CD4-positive, alpha-beta T cell treated with Interleukin-15 for 4 hours (primary cell): ENCODE measurements around the gene FCRLA.
"Not testable (repeated sequence)": the region's sequence is repeated elsewhere in the genome, so short reads cannot be mapped to it uniquely, and the experiment has no call there.

Experiments used
- DNase-seq: peaks from one replicate; pipeline ENCODE4 v3.0.0-alpha.2; 2020; ENCODE audit warnings: low spot score

The FCRLA gene

DNA sequence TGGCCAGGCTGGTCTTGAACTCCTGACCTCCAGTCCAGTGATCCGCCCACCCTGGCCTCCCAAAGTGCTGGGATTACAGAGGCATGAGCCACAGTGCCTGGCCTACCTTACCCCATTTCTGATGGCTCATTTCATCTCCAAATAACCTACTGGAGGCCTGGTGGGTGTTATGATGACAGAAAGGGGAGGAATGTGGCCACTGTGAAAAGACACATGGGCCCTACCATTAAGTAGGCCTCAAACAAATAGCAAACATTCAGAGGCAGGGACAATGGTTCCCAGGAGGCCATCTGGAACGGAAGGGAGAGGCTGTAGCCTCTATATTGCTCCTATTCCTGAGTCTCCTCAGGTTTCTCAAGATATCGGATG is 932 bp upstream of the FCRLA start:
- no peak for DNase-seq

DNA sequence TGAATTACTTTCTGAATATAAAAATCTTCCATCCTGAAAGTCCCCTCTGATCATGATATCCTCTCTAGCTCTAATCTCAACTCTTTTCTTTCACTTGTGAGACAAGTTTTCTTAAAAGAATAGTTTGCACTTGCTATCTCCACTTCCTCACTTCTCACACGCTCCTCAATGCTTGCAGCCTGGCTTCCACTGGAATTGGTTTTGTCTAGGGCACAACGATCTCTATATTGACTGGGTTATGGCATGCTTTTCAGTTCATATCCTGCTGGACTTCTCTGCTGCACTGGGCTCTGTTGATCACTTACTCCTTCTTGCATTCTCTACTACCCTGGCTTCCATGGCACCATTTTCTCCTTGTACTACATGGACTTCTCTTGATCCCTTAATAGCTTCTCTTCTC is 474 bp downstream of the FCRLA start:
- no peak for DNase-seq

DNA sequence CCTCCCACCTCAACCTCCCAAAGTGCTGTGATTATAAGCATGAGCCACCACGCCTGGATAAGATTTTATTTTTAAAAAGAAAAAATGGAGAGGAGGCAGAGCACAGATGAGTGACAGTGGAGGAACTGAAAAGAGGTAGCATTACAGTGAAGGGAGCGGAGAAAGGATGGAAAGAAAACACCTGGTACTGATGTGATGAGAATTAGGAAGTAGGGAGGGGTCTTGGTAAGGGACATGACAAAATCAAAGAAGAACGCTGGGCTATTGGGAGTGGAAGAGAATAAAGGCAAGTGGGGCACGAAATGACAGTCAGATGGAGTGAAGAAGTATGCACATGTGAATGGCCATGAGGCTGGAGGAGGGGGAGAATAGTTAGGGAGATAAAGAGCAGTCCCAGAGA is 2.3 kb downstream of the FCRLA start:
- DNase-seq, result no peak

DNA sequence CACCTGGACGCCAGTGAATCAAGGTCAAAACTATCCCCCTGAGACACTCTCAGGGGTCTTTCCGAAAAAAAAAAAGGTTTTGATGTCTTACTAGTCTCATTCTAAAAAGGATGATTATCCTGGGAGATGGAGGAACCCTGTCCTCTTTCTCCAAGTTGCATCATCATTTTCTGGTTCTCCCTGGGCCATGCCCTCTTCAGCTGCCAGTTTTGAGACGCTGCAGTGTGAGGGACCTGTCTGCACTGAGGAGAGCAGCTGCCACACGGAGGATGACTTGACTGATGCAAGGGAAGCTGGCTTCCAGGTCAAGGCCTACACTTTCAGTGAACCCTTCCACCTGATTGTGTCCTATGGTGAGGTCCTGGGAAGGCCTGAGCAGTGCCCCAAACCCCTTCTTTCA is 3.5 kb downstream of the FCRLA start:
- no peak for DNase-seq

DNA sequence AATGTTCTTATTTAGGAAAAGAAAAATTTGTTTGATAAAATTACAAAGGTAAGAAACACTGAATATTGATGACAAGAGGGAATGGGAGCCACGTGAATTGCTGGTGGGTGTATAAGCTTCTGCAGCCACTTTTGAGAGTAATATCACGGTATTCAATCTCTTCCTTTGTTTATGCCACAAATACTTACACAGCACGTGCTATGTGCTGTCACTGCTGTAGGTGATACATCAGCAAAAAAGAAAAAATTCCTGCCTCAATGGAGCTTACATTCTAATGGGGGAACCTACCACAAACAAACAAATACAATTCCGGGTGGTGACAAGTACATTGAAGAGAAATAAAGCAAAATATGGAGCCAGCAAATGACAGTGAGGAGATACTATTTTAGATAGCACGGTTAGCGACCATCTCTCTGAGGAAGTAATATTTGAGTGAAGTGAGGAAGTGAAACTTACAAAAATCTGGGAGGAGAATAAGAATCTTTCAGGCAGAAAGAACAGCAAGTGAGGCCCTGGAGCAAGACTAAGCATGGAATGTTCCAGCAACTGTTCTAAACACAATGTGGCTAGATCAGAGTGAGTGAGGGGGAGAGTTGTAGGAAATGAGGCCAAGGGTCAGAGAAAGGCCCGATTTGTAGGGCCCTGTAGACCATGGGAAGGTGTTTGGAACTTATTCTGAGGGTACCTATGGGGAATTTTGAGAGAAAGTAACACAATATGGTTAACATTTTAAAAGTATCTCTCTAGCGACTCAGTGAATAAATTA is 11.7 kb downstream of the FCRLA start:
- DNase-seq, result no peak

DNA sequence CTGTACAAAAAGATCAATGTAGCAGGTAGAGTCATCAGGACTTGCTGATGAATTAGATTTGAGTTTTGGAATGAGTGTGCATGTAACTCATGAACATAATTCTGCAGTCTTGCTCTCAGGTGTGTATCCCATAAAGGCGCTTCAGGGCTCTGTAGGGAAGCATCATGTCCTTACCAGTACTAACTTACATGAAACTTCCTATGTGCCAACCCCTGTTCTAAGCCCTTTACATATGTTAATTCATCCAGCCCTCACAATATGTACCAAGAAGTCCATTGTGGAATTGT is 12.2 kb downstream of the FCRLA start:
- no peak for DNase-seq

DNA sequence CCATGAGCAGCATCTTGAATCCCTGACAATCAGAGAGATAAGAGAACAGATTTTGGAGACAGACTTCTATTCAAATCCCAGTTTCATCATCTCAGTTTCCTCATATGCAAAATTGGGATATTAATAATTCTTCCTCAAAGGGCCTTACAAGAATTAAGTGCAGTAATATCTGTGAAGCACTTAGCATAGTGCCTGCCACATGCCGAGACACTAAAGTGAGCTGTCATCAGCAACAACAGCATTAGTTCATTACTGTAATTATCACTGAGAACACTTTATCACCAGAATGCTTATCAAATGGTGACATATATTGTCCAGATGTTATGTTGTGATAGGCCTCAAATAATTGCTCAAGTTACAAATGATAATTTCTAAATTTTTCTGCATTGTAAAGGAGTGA is 13.4 kb downstream of the FCRLA start:
- DNase-seq, result no peak

DNA sequence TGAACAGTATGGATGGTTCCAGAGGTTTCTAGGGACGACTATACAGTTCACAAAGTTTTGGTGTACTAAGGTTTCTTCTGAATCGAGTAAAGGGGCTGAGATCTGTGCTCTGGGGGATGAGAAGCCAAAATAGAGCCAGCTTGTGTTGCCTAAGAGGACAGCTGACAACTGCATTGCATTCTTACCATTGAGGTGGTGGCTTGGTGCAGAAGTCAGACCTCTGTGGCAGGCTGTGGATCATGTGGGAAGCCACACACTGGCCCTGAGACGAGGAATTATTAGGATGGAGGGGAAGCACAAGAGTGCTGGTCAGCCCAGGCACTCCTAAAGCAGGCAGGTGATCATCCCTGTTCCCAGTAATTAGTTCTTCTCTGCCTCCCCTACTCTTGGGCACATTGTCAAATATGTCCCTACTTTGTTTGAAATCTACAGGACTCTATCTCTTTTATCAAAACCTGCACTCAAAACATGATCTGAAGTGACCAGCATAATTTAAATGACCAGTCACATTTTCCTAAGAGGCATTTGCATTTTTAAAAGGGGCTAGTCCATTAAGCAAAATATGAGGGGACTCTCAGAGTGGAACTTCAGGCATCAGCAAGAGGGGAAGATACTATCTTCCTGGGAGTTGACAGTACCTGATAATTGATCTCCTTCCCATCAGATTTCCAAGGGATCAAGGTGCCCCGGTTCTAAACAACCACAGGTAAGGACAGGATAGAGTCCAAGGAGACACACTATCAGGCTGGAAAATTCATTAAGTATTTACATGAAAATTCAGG is 14.1 kb downstream of the FCRLA start, which contains the start of gene FCRLB:
Gene FCRLB (plus strand): TSS at position 589 of the 782 bp plus-strand sequence. CDS start 1,129 bp downstream, outside the sequence.
- no peak for DNase-seq

DNA sequence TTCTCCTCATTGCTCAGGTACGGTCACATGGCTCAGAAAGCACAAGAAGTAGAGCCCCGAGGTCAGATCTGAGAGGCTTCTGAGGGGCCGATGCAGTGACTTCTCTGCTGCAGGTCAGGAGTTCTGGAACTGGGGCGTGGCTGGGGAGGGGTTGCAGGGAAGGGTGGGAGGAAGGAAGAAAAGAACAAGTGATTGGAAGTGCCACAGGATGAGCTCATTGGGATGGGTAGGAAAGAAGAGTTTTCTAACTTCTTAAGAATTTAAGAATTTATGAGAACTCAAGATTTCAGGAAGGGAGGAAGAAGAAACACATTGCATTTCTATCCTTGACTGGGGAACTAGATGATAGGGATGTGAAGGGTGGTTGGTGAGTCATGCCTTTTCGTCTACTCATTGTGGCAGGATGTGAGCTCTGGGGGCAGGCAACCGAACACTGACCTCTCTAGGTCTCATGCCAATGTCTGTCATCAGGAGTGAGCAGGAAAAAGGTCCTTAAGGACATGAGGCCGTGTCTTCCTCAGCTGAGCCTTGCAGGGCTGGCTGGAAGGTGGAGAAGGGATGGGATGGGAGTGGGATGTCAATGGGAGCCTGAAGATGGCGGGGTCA is 14.8 kb downstream of the FCRLA start:
- DNase-seq, result no peak

DNA sequence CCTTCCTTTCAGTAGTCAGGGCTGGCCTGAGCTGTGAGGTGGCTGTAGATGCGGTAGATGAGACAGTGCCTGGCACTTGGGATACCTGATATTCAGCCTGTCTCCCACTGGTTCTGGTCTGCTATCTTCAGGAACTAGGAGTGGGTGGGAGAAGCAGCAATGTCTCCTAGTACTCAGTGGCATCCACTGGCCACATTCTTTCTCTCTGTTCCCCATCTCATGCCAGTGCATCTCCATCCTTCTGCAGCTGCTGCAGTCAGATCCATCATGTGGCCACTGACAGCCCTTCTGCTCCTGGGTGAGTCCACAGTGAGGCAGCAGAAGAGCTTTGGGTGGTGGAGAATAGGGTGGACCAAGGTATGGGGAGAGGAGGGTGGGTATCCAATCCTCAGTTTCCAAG is 15.4 kb downstream of the FCRLA start:
- no peak for DNase-seq

DNA sequence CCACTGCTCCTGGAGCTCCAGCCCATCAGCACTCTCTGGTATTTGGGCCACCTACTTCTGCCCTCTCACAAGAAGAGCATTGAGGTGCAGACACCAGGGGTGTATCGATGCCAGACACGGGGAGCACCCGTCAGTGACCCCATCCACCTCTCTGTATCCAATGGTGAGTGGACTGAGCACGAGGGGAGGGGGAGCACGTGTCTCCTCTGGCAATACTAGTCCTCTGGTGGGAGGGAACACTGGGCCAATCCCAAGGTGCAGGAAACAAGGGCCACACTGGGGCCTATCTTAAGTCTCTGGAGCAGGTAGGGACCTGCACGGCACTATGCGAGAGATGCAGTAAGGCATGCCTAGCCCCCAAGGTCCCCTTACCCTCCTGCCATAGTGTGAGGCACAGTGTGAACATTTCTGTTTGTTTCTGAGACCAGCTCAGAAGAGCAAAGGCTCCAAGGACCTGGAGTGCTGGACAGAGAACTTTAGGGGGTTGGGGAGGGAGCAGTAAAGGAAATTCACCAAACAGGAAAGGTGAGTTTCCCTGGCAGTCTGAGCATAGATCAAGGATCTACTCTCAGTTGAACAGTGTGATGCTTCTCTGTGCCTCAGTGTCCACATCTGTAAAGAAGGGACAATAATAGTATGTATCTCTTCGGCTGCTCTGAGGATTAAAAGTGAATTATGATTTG is 16.6 kb downstream of the FCRLA start:
- no peak for DNase-seq

DNA sequence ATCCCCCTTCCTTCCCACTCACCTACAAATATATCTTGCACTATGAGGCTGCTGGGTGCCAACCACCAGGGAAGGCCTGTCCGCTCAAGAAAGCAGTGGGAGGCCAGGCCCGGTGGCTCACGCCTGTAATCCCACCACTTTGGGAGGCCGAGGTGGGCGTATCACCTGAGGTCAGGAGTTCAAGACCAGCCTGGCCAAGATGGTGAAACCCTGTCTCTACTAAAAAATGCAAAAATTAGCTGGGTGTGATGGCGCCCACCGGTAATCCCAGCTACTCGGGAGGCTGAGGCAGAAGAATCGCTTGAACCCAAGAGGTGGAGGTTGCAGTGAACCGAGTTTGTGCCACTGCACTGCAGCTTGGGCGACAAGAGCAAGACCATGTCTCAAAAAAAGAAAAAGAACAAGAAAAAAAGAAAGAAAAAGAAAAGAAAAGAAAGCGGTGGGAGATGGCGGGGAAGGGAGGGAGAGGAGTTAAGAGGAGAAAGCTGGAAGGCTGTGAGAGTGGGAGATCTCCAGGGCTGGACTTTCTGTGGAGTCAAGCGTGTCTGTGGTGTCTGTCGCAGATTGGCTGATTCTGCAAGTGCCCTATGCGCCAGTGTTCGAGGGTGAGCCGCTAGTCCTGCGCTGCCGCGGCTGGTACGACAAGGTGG is 18.4 kb downstream of the FCRLA start:
- not testable (repeated sequence) for DNase-seq

DNA sequence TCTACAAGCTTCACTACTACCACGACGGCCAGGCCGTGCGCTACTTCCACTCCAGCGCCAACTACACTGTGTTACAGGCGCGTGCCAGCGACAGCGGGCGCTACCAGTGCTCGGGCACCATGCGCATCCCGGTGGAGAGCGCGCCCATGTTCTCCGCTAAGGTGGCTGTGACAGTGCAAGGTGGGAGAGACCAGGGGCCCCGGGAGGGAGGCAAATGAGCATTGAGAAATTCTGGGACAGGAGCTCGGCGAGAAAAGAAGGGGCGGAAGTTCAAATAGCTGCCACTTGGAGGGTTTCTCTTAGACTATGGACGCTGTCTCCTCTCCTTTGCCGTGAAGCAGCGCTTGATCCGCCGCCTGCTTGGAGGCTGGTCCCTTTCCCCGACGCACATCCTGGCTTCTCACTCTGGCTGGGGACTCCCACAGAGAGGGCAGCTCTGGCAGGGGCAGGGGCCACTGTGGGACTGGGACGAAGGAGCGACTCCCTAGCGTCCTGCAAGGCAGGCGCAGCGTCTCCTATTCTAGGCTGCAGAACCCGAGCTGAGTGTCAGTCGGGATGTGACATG is 19.0 kb downstream of the FCRLA start:
- peak; percentile 26 for DNase-seq

DNA sequence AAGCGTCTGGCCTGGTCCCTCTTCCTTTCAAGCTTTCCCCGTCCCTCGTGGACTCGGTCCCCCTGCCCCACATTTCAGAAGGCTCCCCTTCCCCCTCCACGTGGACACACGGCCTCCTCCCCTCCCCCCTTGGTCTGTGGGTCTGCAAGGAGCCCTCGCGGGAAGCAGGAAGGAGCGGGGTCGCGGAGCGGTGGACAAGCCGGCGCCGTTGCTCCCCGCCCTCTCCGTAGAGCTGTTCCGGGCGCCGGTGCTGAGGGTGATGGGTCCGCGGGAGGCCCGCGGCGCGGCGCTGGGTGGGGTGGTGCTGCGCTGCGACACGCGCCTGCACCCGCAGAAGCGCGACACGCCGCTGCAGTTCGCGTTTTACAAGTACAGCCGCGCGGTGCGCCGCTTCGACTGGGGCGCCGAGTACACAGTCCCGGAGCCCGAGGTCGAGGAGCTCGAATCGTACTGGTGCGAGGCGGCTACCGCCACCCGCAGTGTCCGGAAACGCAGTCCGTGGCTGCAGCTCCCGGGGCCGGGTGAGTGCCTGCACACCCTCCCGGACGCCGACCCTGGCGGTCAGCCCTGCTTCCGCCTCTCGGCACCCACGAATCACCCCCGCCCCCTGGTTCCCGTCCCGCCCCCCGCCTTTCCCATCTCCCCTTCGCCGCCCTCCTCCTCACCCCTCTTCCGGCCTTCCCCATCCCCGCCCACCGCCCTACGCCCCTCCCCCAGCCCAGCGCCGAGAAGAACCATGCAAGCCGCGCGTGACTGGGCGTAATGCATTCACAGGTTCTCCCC is 19.6 kb downstream of the FCRLA start:
- peak; percentile 64 for DNase-seq

DNA sequence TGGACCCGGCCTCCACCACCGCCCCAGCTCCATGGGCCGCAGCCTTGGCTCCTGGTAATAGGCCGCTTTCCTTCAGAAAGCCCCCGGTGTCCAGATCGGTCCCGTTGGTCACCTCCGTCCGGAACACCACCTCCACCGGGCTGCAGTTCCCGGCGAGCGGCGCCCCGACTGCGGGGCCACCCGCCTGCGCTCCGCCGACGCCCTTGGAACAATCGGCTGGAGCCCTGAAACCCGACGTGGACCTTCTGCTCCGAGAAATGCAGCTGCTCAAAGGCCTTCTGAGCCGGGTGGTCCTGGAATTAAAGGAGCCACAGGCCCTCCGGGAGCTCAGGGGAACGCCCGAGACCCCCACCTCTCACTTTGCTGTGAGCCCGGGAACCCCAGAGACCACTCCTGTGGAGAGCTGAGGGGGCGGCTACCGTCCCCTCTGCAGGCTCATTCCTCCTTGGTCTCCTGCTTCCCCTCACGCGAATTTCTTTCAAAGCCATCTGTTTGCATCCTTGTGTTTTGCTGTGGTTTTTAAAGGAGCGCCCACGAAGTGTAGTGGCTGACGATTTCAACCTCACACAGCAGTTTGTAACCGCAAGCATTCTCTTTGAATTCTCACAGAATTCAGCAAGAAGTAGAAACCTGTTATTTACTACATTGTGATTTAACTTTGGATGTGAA is 20.4 kb downstream of the FCRLA start:
- peak; percentile 58 for DNase-seq

DNA sequence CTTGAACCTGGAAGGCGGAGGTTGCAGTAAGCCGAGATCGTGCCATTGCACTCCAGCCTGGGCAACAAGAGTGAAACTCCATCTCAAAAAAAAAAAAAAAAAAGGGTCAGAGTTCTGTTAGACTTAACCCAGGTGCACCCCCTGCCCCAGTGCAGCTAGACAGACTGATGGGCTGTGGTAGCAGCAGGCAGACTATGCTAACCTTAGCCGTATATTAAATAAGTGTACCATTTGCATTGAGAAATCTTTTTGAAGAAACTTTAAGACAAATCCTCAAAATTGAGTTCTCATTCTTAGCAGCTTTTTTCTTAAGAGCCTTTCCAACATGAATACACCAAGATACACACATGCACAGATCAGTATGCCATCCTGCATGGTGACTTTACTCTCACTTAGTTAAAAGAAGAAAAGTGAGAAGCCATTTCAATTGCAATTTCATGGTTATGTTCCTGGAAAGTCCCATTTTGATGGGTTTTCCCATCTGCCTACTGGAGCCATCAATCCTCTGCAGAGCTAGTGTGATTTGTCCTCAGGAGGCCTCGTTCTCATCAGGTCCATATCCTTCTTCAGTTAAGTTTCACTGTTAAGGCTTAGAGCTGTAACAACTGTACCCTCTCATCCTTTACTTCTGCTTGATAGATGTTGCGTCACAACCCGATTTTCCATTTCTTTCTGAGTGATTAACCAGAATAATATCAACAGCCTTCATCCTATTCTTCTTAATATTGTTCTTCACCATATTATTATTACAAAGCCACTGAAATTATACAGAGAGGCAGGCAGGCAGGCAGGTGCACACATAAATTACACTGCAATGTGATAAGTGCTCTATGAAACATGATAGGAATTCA is 21.6 kb downstream of the FCRLA start:
- DNase-seq, result no peak

DNA sequence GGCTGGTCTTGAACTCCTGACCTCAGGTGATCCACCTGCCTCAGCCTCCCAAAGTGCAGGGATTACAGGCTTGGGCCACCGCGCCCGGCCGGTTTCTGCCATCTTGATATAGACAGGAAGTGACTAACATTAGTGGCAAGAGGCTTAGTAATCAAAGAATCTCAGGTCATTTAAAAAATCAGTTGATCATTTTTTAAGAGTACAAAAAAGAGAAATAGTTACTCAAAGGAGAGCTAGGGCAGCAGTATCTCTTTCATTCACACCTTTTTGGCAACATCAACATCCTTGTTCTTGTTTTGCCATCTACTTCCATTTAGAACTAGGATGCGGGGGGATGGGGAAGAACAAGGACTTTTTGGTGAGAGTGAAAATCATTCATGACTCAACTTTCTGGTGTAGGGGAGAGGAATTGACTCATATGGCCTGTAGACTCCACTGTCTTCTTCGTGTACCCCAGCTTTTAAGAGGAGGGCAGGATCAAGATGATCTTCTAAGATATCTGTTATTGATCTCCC is 23.1 kb downstream of the FCRLA start:
- DNase-seq, result peak; percentile 59

DNA sequence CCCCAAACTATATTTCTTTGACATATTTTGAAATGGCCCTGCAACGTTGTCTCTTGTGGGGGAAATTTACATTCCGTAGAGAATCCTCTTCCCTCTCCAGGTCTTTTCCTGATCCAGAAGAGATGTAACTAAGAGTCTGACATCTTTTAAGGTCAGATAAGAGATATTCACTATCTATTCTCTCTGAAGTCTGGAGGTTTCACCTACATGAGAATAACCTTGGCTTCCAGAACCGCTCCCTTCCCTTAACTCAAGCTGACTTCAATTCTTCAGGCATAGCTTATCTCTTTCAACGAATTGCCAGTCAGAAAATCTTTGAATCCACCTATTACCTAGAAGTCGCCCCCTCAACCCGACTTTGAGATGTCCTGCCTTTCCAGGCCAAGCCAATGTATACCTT is 24.2 kb downstream of the FCRLA start:
- no peak for DNase-seq

DNA sequence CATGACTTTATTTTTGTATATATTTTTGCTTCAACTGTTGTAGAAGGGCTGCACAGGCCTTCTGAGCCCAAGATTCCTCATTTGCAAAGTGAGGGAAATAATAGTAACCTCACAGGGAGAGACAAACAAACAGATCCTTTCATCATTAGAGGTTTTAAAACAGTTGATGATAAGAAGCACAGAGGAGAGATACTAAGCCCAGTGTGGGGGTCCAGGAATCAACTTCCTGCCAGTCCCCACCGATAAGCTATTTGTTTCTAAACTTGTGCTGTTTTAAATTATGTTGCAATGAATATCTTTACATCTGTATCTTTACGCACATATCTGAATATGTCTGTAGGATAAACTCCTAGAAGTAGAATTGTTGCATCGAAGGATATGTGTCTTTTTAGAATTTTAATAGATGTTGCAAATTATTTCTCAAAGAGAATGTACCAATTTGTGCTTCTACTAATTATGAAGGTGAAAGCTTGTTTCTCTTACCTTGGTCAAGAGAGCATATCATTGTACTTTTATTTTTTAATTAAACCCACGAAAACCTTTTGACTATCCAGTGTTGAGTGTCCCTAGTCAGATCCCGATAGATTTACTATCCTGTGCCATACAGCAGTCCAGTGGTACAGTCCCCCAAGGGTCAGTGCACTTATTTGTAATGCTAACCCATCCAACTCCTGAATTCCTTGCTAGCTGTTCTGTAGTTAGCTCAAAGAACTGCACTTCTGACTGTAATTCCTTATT is 25.1 kb downstream of the FCRLA start:
- no peak for DNase-seq
